Measurements from ENCODE around the gene VWA8. TPM values are rescaled to one million over a fixed set of nuclear protein-coding genes. Genes with fewer than 3 reads are reported as not detected.

The VWA8 gene
- total RNA-seq, 1 donor from 2014 or later: 12.2 TPM

- Mint-ChIP-seq H3K9me3 (ENCODE audit: low read depth) (no peaks in the 10 kb centered on the region), H3K27ac (ENCODE audit: unreplicated experiment) (peak overlapping the region; percentile 72), H3K36me3 (ENCODE audit: low read depth) (no peaks in the 10 kb centered on the region), H3K4me3 (ENCODE audit: unreplicated experiment) (no peak overlapping the region), H3K27me3 (ENCODE audit: low read depth) (no peaks in the 10 kb centered on the region), H3K4me1 (ENCODE audit: low read depth) (peaks cover 36% of the 10 kb centered on the region)
- DNase-seq (ENCODE audit: low spot score): no peak
- no peak for TF ChIP-seq CTCF (IDR thresholded peaks at IDR 0.05)
Observed at GRCh38 chr13:41706152-41706551, 254.8 kb downstream of the VWA8 start.

- DNase-seq (ENCODE audit: low spot score): no peak
- Mint-ChIP-seq H3K4me1 (ENCODE audit: low read depth) (peaks cover 42% of the 10 kb centered on the region), H3K9me3 (ENCODE audit: low read depth) (no peaks in the 10 kb centered on the region), H3K27me3 (ENCODE audit: low read depth) (no peaks in the 10 kb centered on the region), H3K36me3 (ENCODE audit: low read depth) (peaks cover 4% of the 10 kb centered on the region), H3K27ac (ENCODE audit: unreplicated experiment) (no peak overlapping the region), H3K4me3 (ENCODE audit: unreplicated experiment) (no peak overlapping the region)
- no peak for TF ChIP-seq CTCF (IDR thresholded peaks at IDR 0.05)
Observed at GRCh38 chr13:41702540-41702939, 258.4 kb downstream of the VWA8 start.

GRCh38 chr13:41701676-41702075 is 259.2 kb downstream of the VWA8 start:
- no peaks in the 10 kb centered on the region for H3K27me3 Mint-ChIP-seq (ENCODE audit: low read depth)
- peaks cover 4% of the 10 kb centered on the region for H3K36me3 Mint-ChIP-seq (ENCODE audit: low read depth)
- no peaks in the 10 kb centered on the region for H3K9me3 Mint-ChIP-seq (ENCODE audit: low read depth)
- peaks cover 40% of the 10 kb centered on the region for H3K4me1 Mint-ChIP-seq (ENCODE audit: low read depth)
- H3K4me3 Mint-ChIP-seq (ENCODE audit: unreplicated experiment): no peak overlapping the region
- DNase-seq (ENCODE audit: low spot score): no peak
- TF ChIP-seq CTCF (IDR thresholded peaks at IDR 0.05): no peak
- no peak overlapping the region for H3K27ac Mint-ChIP-seq (ENCODE audit: unreplicated experiment)

GRCh38 chr13:41700790-41701310 is 260.1 kb downstream of the VWA8 start:
- DNase-seq (ENCODE audit: low spot score): no peak
- Mint-ChIP-seq H3K4me3 (ENCODE audit: unreplicated experiment) (no peak overlapping the region), H3K27me3 (ENCODE audit: low read depth) (no peaks in the 10 kb centered on the region), H3K27ac (ENCODE audit: unreplicated experiment) (peak overlapping the region; percentile 69), H3K36me3 (ENCODE audit: low read depth) (peaks cover 4% of the 10 kb centered on the region), H3K9me3 (ENCODE audit: low read depth) (no peaks in the 10 kb centered on the region), H3K4me1 (ENCODE audit: low read depth) (peaks cover 40% of the 10 kb centered on the region)
- TF ChIP-seq CTCF (IDR thresholded peaks at IDR 0.05): no peak

GRCh38 chr13:41699759-41700158 is 261.1 kb downstream of the VWA8 start:
- no peak overlapping the region for H3K4me3 Mint-ChIP-seq (ENCODE audit: unreplicated experiment)
- no peaks in the 10 kb centered on the region for H3K27me3 Mint-ChIP-seq (ENCODE audit: low read depth)
- DNase-seq (ENCODE audit: low spot score): no peak
- no peak overlapping the region for H3K27ac Mint-ChIP-seq (ENCODE audit: unreplicated experiment)
- peaks cover 4% of the 10 kb centered on the region for H3K36me3 Mint-ChIP-seq (ENCODE audit: low read depth)
- H3K9me3 Mint-ChIP-seq (ENCODE audit: low read depth): no peaks in the 10 kb centered on the region
- H3K4me1 Mint-ChIP-seq (ENCODE audit: low read depth): peaks cover 44% of the 10 kb centered on the region
- no peak for TF ChIP-seq CTCF (IDR thresholded peaks at IDR 0.05)
